GM19328 (cell line): Measurements from ENCODE around the gene TMEM145.

ENCODE experiments used
- ATAC-seq: cut with Tn5 transposase; IDR thresholded peaks from one replicate; pipeline ENCODE4 v1.9.1; 2021; ENCODE audit warnings: mild to moderate bottlenecking, moderate library complexity; ENCODE audit not compliant: unreplicated experiment

TMEM145 gene

DNA sequence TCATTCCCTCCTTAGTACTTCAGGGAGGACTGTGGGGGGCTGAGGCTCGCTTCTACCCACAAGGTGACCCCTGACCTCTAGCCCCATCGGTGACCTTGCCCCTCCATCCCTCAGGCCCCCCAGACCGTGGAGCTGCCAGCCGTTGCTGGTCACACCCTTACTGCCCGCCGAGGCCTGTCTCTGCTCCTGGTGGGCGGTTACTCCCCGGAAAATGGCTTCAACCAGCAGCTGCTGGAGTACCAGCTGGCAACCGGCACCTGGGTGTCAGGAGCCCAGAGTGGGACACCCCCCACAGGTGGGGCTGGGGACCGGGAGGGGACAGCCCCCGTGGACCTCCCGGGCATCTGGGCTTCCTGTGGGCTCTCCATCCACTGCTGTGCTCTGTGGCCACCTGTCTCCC lies 44.2 kb downstream of the TMEM145 start:
- no peak for ATAC-seq

DNA sequence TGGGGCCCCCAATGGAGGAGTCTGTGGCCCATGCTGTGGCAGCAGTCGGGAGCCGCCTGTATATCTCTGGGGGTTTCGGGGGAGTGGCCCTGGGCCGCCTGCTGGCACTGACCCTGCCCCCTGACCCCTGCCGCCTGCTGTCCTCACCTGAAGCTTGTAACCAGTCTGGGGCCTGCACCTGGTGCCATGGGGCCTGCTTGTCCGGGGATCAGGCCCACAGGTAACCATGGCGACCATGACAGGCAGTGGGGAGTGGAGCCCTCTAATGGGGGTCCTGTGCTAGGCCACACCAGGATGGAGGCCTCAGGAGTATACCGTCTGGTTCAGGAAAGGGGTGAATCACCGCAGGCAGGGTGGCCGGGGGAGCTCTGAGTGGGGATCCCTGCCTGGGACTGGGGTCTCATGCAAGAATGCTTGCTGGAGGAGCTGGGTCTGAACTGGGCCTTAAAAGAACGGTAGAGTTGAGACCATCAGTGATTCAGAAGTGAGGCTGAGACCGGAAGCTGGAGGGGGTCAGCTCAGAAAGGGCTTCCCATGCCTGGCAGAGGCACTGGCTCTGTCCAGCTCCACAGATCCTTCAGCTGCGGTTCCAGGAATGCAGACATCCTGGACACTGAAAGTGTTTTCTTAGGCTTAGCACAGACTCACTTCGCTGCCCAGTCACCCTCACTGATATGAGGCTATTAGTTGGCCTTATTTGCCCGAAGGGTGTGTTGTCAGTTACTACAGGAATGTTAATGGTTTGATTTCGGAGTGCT lies 47.9 kb downstream of the TMEM145 start:
- ATAC-seq: no peak

DNA sequence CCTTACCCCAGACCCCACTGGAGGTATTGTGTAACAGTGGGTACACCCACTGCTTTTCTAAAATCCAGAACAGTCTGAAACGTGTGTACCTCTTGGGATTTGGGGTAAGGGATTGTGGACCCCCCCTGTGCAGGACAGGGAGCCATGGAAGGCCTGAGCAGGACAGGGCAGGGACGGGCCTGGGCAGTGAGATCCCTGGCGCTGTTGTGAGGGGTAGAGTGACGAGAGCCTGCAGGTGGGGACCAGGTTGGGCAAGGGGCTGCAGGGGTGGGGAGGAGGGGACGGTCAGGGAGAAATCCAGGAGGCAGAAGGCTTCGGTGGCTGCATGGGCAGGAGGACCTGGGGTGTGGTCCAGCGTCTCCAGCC lies 48.4 kb downstream of the TMEM145 start:
- no peak for ATAC-seq

DNA sequence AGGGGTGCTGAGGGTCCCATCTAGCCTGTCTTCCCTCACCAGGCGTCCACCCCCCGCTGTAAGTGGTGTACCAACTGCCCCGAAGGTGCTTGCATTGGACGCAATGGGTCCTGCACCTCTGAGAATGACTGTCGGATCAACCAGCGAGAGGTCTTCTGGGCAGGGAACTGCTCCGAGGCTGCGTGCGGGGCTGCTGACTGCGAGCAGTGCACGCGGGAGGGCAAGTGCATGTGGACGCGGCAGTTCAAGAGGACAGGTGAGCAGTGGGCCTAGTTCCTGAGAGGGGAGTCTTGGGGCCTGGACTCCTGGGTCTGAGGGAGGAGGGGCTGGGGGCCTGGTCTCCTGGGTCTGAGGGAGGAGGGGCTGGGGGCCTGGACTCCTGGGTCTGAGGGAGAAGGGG lies 49.2 kb downstream of the TMEM145 start:
- ATAC-seq: no peak

DNA sequence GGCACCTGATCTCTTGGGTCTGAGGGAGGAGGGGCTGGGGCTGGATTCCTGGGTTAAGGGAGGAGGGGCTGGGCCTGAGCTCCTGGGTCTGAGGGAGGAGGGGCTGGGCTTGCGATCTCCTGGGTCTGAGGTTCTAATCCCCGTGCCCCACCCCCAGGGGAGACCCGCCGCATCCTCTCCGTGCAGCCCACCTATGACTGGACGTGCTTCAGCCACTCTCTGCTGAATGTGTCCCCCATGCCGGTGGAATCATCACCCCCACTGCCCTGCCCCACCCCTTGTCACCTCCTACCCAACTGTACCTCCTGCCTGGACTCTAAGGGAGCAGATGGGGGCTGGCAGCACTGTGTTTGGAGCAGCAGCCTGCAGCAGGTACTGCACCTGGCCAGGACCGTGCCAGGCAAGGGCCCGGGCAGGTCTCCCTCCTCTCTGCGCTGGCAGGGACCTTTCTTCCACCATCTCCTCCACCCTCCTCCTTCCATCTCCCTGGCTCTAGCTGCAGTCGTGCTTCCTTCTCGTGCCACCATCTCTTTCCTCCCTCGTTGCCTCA lies 49.9 kb downstream of the TMEM145 start:
- ATAC-seq: no peak

DNA sequence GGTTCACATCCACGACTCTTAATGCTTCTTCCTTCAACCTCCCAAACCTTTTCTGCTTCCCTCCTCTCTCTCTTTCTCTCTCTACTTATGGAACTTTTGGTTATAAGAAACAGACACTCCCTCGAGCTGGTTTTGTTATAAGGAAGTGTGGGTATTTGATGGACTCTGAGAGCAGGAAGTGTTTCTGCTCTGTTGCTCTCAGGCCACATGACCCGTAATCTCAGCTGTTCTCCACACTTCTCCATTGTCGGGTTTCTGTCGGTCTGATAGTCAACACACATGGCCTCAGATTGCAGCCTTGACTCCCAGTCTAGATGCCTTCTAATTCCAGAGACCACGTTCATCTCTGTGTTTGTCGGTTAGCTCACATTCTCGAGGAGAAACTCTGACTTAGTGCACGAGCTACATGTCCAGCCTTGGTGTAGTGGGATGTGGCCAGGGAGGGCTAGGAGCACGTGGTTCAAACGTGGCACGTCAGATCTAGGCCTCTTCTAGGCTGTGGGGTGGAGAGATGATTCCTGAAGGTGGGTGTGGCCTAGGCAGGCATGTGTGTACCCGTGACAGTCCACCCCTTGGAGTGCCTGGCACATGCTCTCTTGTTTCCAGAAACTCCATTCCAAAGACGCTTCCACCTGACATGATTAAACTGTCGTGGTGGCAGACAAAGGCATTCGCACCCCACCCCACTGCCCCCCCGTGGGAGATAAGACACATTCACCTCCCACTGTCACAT lies 50.7 kb downstream of the TMEM145 start:
- ATAC-seq: no peak

DNA sequence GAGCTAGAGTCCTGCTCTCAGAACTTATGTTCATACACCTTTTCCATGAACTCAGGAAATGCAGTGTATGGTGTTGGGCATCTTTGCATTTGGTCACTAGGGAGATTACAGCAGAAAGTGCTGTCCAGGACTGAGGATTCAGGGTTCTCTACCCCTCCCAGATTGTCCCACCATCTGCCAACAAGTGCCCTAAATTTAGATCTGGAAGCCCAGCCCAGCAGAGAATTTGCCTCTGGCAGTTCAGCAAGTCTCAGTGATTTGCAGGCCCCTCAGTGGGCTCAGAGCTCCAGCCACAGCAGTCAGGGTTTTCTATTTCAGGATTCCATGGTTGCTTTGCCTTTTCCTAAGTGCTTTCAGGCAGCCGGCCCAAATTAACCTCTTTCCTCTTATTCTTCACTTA lies 53.6 kb downstream of the TMEM145 start:
- no peak for ATAC-seq

DNA sequence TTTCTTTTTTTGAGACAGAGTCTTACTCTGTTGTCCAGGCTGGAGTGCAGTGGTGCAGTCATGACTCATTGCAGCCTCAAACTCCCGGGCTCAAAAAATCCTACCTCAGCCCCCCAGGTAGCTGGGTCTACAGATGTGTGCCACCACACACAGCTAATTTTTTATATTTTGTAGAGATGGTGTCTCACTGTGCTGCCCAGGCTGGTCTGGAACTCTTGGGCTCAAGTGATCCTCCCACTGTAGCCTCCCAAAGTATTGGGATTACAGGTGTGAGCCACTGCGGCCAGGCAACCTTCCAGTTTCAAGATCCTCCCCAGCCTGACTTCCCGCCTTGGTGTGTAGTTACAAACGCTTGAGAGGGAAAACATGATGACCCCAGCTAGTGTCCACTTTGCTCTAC lies 54.8 kb downstream of the TMEM145 start:
- no peak for ATAC-seq

DNA sequence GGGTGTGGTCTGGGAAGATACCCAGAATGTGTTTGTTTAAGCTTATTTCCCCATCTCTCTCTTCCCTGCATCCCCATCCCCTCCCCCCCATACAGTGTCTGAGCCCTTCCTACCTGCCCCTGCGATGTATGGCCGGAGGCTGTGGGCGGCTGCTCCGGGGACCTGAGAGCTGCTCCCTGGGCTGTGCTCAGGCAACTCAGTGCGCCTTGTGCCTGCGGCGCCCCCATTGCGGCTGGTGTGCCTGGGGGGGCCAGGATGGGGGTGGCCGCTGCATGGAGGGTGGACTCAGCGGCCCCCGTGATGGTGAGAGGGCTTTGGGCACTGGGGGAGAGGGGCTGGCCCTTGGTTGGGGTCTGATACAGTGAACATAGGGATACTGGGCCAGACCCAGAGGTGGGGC lies 55.3 kb downstream of the TMEM145 start:
- no peak for ATAC-seq

DNA sequence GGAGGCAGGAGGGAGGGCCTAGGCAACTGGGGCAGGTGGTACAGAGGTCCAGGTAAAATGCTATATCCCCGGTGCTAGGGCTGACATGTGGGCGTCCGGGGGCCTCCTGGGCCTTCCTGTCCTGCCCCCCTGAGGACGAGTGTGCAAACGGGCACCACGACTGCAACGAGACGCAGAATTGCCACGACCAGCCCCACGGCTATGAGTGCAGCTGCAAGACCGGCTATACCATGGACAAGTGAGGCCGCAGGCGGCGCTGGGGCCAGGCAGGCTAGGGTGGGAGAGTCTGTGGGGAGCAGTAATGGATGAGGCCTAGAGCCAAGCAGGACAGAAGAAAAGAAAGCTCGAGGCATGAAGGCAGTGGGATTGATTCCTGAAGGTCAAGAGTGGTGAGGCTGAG lies 55.7 kb downstream of the TMEM145 start:
- no peak for ATAC-seq

DNA sequence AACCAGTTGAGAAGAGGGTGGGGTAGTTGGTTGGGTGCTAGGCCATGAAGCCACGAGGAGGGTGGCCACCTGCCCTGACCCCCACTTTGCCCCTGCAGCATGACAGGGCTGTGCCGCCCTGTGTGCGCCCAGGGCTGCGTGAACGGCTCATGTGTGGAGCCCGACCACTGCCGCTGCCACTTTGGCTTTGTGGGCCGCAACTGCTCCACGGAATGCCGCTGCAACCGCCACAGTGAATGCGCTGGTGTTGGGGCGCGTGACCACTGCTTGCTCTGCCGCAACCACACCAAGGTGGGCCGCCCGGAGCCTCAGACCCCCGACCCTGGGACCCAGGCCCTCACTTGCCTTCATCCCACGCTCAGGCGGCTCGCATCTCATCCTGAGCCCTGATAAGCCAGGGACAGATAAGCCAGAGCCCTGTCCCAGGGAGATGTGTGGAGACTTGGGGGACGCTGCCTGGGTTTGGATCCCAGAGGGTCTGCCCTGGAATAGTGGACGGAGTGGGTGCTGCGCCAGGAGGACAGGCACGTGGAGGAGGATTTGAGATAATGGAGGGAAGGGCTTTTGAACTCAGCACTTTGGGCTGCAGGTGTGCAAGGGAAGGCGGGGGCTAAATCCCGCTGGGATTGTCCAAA lies 56.4 kb downstream of the TMEM145 start:
- no peak for ATAC-seq

DNA sequence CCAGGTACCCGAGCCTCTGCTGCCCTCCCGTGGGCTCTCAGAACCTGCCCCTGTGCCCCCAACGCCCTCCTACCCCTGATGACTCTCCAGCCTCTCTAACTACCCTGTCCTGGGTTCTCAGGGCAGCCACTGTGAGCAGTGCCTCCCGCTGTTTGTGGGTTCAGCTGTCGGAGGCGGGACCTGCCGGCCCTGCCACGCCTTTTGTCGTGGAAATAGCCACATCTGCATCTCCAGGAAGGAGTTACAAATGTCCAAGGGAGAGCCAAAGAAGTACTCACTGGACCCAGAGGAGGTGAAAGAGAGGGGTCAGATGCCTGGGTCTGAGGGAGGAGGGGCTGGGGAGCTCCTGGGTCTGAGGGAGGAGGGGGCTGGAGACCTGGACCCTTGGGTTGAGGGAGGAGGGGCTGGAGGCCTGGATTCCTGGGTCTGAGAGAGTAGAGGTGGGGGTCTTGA lies 57.0 kb downstream of the TMEM145 start:
- no peak for ATAC-seq

DNA sequence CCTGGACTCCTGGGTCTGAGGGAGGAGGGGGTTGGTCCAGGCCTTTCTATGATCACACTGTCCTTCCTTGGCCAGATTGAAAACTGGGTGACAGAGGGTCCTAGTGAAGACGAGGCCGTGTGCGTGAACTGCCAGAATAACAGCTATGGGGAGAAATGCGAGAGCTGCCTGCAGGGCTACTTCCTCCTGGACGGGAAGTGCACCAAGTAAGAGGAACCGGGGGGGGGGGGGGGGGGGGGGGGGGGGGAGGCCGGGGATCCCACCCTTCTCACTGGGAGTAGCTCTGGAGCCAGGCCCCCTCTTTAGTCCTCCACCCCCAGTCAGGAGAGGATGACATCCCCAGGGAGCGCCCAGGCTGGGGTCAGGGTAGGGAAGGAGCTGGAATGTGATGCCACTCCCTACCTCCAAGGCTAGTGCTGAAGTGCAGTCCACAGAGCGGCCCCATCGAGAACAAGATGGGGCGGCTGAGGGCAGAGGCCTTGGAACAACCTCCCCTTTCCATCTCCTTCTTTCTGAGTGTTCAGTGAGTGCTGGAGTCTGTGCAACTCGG lies 57.6 kb downstream of the TMEM145 start:
- no peak for ATAC-seq
